B cell (primary cell): ENCODE data around the gene KANK3. TPM values are rescaled to one million over a fixed set of nuclear protein-coding genes. Genes with fewer than 3 reads are reported as not detected.

ENCODE experiments used
- ATAC-seq: fragments of 200-7000 bp; cut with Tn5 transposase; one replicate; pipeline ENCODE4 v1.10.0; 2021; ENCODE audit warnings: low read depth, mild to moderate bottlenecking, moderate number of reproducible peaks, moderate library complexity
- CTCF ChIA-PET: fragments of 350-600 bp; sonication (Branson Sonifier 250); formaldehyde crosslinking; loops from one replicate; lab custom pipeline; 2021; ENCODE audit warnings: antibody characterized with exemption, inconsistent platforms; lab: Charles Lee
- POLR2A ChIA-PET: fragments of 350-600 bp; sonication (Branson Sonifier 250); formaldehyde crosslinking; loops from one replicate; lab custom pipeline; 2021; ENCODE audit warnings: antibody characterized with exemption; lab: Charles Lee
- DNase-seq: peaks from one replicate; pipeline ENCODE4 v3.0.0; 2013
- H2AFZ ChIP-seq: 2 replicates; pipeline ENCODE4 v1.6.1; 2012; ENCODE audit warnings: mild to moderate bottlenecking, low read depth, low read length; ENCODE audit not compliant: insufficient read depth, poor library complexity, severe bottlenecking
- H3K27ac ChIP-seq, 2 donors: 1 replicate in 1 of 2; 2 replicates in 1 of 2; pipeline ENCODE4 v1.5.1; 2012 to 2013; ENCODE audit warnings: low read length in 2 of 2, mild to moderate bottlenecking in 2 of 2, moderate library complexity in 1 of 2
- H3K27me3 ChIP-seq, 4 experiments: fragments of 200-600 bp in 1 of 4; sonication (generic) in 1 of 4; replicated peaks in 1 of 4; 1 replicate in 2 of 4; 2 replicates in 2 of 4; pipeline versions ENCODE4 v1.6.1 to v1.7.0; 2013 to 2016; ENCODE audit warnings: low read length in 3 of 4, mild to moderate bottlenecking in 2 of 4, mixed read lengths in 1 of 4, moderate library complexity in 1 of 4; ENCODE audit not compliant: insufficient read depth in 4 of 4, control insufficient read depth in 3 of 4; ENCODE audit errors: control extremely low read depth in 1 of 4
- H3K36me3 ChIP-seq, 2 experiments: replicated peaks in 1 of 2; 1 replicate in 1 of 2; 2 replicates in 1 of 2; pipeline versions ENCODE4 v1.6.1 to v1.7.1; 2013; ENCODE audit warnings: low read length in 1 of 2; ENCODE audit not compliant: insufficient read depth in 2 of 2, control insufficient read depth in 1 of 2; ENCODE audit errors: control extremely low read depth in 1 of 2, extremely low read depth in 1 of 2
- H3K4me1 ChIP-seq, 2 donors: fragments of 200-600 bp in 1 of 2; sonication (generic) in 1 of 2; 1 replicate in 1 of 2; 2 replicates in 1 of 2; pipeline versions ENCODE4 v1.5.1 to v1.6.1; 2013 to 2017; ENCODE audit warnings: low read length in 2 of 2; ENCODE audit not compliant: control insufficient read depth in 2 of 2, insufficient read depth in 2 of 2
- H3K4me2 ChIP-seq: replicated peaks from 2 replicates; pipeline ENCODE3; 2012; ENCODE audit warnings: mild to moderate bottlenecking, low read depth, low read length; ENCODE audit not compliant: poor library complexity, severe bottlenecking
- H3K4me3 ChIP-seq, 5 experiments: fragments of 200-600 bp in 1 of 5; sonication (generic) in 1 of 5; 1 replicate in 3 of 5; 2 replicates in 2 of 5; pipeline versions ENCODE4 v1.5.1 to v1.7.0; 2011 to 2016; ENCODE audit warnings: low read length in 4 of 5, mild to moderate bottlenecking in 4 of 5, low read depth in 2 of 5, control low read depth in 1 of 5, moderate library complexity in 1 of 5; ENCODE audit not compliant: insufficient read depth in 1 of 5; ENCODE audit errors: control extremely low read depth in 1 of 5, extremely low read depth in 1 of 5
- H3K79me2 ChIP-seq: fragments of 200-600 bp; sonication (generic); one replicate; pipeline ENCODE4 v1.6.0; 2016; ENCODE audit warnings: low read length; ENCODE audit not compliant: control insufficient read depth, insufficient read depth
- H3K9ac ChIP-seq: fragments of 200-600 bp; sonication (generic); 2 replicates; pipeline ENCODE4 v1.6.1; 2017; ENCODE audit warnings: mild to moderate bottlenecking, low read length, moderate library complexity
- H3K9me3 ChIP-seq, 3 donors: one replicate each; pipeline versions ENCODE4 v1.6.1 to v1.7.1; 2013; ENCODE audit warnings: low read length in 2 of 3; ENCODE audit not compliant: control insufficient read depth in 2 of 3, insufficient read depth in 1 of 3; ENCODE audit errors: control extremely low read depth in 1 of 3
- H4K20me1 ChIP-seq: 2 replicates; pipeline ENCODE4 v1.6.0; 2012; ENCODE audit warnings: mild to moderate bottlenecking, low read length; ENCODE audit not compliant: insufficient read depth, control insufficient read depth, poor library complexity, severe bottlenecking
- H3K27ac Mint-ChIP-seq: one replicate; pipeline ENCODE4 v1.8.0; 2021; ENCODE audit warnings: mixed read lengths
- H3K27me3 Mint-ChIP-seq: one replicate; pipeline ENCODE4 v1.8.0; 2021; ENCODE audit warnings: mixed read lengths
- H3K4me1 Mint-ChIP-seq: one replicate; pipeline ENCODE4 v1.8.0; 2021; ENCODE audit warnings: mixed read lengths
- H3K4me3 Mint-ChIP-seq: one replicate; pipeline ENCODE4 v1.8.0; 2021; ENCODE audit warnings: mixed read lengths
- H3K9me3 Mint-ChIP-seq: one replicate; pipeline ENCODE4 v1.8.0; 2022; ENCODE audit warnings: mixed read lengths; ENCODE audit not compliant: insufficient read depth
- EZH2 ChIP-seq: IDR thresholded peaks from 2 replicates; pipeline ENCODE4 v1.6.1; 2012; ENCODE audit warnings: borderline replicate concordance, low read depth, mild to moderate bottlenecking, moderate library complexity, low read length; ENCODE audit not compliant: insufficient read depth, poor library complexity, severe bottlenecking
- WGBS: methylation state at CpG from one replicate; pipeline ENCODE4 v1.1.5; 2013; ENCODE audit warnings: missing lambda C conversion rate; ENCODE audit not compliant: insufficient coverage; 5-methylcytosine and 5-hydroxymethylcytosine counted together
- intact Hi-C: fragments of 100-400 bp; cut with micrococcal nuclease; formaldehyde crosslinking; loops from one replicate; pipeline ENCODE4 v1.10.0; 2022
- polyA plus RNA-seq: library from polyadenylated mRNA; depleted of rRNA; stranded (reverse); fragments of >200 nt; gene quantifications from 2 replicates; pipeline ENCODE4 v1.2.3, GENCODE V29; 2012
- total RNA-seq, 2 donors: library from RNA; stranded (reverse); fragments of 120-200 nt in 1 of 2; gene quantifications; 1 replicate in 1 of 2; 2 replicates in 1 of 2; pipeline versions ENCODE4 v1.2.3 to v1.2.4, GENCODE V29; 2013 to 2022
- TF ChIP-seq, protein P1 (sequence below): fragments of 200-600 bp; IDR thresholded peaks from one replicate; pipeline ENCODE4 v1.8.0; 2022; ENCODE audit warnings: antibody characterized with exemption, mild to moderate bottlenecking

KANK3 gene
- total and polyA plus RNA-seq, 2 donors (not counting 1 experiment from before 2014, with no cell fraction given), result 0.27 to 0.34 TPM

DNA sequence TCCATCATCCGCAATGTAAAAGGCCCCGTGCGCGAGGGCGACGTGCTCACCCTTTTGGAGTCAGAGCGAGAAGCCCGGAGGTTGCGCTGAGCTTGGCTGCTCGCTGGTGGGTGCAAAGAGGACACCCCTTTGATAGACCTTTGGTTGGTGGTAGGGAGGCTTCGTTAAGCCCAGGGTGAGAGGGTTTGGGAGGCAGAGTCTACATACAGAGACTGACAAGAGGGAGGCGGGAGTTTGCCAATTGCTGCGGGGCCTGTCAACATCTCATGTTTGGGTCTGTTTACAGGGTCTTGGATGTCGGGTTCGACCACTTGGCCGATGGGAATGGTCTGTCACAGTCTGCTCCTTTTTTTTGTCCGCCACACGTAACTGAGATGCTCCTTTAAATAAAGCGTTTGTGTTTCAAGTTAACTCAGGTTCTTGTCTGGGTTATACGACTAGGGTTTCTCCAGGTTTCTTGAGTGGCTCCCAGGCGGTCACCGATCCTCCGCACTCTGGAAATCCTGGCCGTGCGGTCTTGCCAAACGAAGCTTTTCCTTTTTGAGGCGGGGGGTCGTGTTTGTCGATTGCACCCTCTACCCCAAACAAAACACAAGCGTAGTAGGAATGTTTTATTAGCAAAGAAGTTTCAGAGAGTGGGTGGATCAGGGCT lies 20.9 kb downstream of the KANK3 start:
- Histone ChIP-seq H2AFZ (peak overlapping the region; percentile 91), H3K79me2 (peaks cover 41% of the 10 kb centered on the region), H3K27me3 (peaks cover 0 to 3% (median 2%) of the 10 kb centered on the region in 4 experiments), H3K27ac (peak overlapping the region; percentile 80 to 92), H3K9ac (peak overlapping the region; percentile 98), H4K20me1 (peaks cover 8% of the 10 kb centered on the region), H3K4me3 (peak overlapping the region; percentile 41 to 99 (median 96)), H3K4me2 (peak overlapping the region; percentile 90), H3K9me3 (no peaks in the 10 kb centered on the region), H3K4me1 (peaks cover 18 to 39% of the 10 kb centered on the region in 2 donors), H3K36me3 (peaks cover 0 to 20% of the 10 kb centered on the region in 2 experiments)
- peak; percentile 40 for DNase-seq
- ChIA-PET CTCF (interaction anchor here (1.3 kb wide), 1 partner anchor 164 kb away, joined by 6 read pairs; no protein-coding TSS in a partner anchor), POLR2A (interaction anchor here (1.1 to 2.5 kb wide), 3 partner anchors 8 to 192 kb away, joined by 3 to 6 read pairs (median 4); partner anchors contain the start of gene ZNF414)
- intact Hi-C loops, result loop anchor here (1.0 kb wide), 5 partner anchors 14 to 378 kb away; partner anchors contain the start of genes CD320 and RAB11B
- peaks cover 42% of the 10 kb centered on the region for H3K4me1 Mint-ChIP-seq
- peak overlapping the region; percentile 92 for H3K4me3 Mint-ChIP-seq
- no peaks in the 10 kb centered on the region for H3K27me3 Mint-ChIP-seq
- 16% methylated on average over 17 of the region's 30 CpGs for WGBS
- no peaks in the 10 kb centered on the region for H3K9me3 Mint-ChIP-seq
- no peak for TF ChIP-seq EZH2
- TF ChIP-seq, protein P1, sequence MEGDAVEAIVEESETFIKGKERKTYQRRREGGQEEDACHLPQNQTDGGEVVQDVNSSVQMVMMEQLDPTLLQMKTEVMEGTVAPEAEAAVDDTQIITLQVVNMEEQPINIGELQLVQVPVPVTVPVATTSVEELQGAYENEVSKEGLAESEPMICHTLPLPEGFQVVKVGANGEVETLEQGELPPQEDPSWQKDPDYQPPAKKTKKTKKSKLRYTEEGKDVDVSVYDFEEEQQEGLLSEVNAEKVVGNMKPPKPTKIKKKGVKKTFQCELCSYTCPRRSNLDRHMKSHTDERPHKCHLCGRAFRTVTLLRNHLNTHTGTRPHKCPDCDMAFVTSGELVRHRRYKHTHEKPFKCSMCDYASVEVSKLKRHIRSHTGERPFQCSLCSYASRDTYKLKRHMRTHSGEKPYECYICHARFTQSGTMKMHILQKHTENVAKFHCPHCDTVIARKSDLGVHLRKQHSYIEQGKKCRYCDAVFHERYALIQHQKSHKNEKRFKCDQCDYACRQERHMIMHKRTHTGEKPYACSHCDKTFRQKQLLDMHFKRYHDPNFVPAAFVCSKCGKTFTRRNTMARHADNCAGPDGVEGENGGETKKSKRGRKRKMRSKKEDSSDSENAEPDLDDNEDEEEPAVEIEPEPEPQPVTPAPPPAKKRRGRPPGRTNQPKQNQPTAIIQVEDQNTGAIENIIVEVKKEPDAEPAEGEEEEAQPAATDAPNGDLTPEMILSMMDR, result no peak
- peak overlapping the region; percentile 91 for H3K27ac Mint-ChIP-seq
- no peak for ATAC-seq
